Kidney (tissue), 14 donors: ENCODE data around the gene LRRC8E. TPM values are rescaled to one million over a fixed set of nuclear protein-coding genes. Genes with fewer than 3 reads are reported as not detected.

Experiments used
- DNase-seq, 5 donors: peaks; one replicate each; pipeline ENCODE4 v3.0.0-alpha.2; 2013 to 2020
- FAIRE-seq: peaks from 2 replicates; lab custom pipeline; 2012; peaks lifted over from hg19 to GRCh38; lab: Jason Lieb, UNC
- H3K27ac ChIP-seq, 2 donors: one replicate each; pipeline ENCODE4 v1.7.0; 2013; ENCODE audit warnings: low read depth in 2 of 2, low read length in 2 of 2, inconsistent platforms in 1 of 2
- H3K27me3 ChIP-seq: one replicate; pipeline ENCODE4 v1.7.1; 2013; ENCODE audit warnings: low read length, inconsistent platforms; ENCODE audit not compliant: control insufficient read depth, insufficient read depth
- H3K36me3 ChIP-seq, 3 donors: one replicate each; pipeline versions ENCODE4 v1.7.0 to v1.7.1; 2013; ENCODE audit warnings: low read length in 3 of 3, control low read depth in 1 of 3, inconsistent platforms in 1 of 3; ENCODE audit not compliant: insufficient read depth in 3 of 3, control insufficient read depth in 2 of 3
- H3K4me1 ChIP-seq, 3 donors: one replicate each; pipeline versions ENCODE4 v1.7.0 to v1.7.1; 2013; ENCODE audit warnings: low read length in 3 of 3, inconsistent platforms in 1 of 3, low read depth in 1 of 3; ENCODE audit not compliant: control insufficient read depth in 2 of 3, insufficient read depth in 2 of 3
- H3K4me3 ChIP-seq, 3 donors: one replicate each; pipeline versions ENCODE4 v1.7.0 to v1.8.1; 2013; ENCODE audit warnings: low read length in 3 of 3, control low read depth in 1 of 3, inconsistent platforms in 1 of 3
- H3K9ac ChIP-seq, 3 donors: one replicate each; pipeline versions ENCODE4 v1.7.0 to v1.7.1; 2013; ENCODE audit warnings: low read length in 3 of 3, control low read depth in 1 of 3, inconsistent platforms in 1 of 3
- H3K9me3 ChIP-seq, 3 donors: one replicate each; pipeline versions ENCODE4 v1.7.0 to v1.7.1; 2013; ENCODE audit warnings: low read length in 3 of 3, control low read depth in 1 of 3, inconsistent platforms in 1 of 3; ENCODE audit not compliant: control insufficient read depth in 2 of 3, insufficient read depth in 1 of 3
- intact Hi-C: fragments of 100-400 bp; cut with DNase I; formaldehyde crosslinking; loops from one replicate; pipeline ENCODE4 v1.11.1; 2022
- polyA plus RNA-seq: library from polyadenylated mRNA; stranded (reverse); fragments of 350-450 nt; fragmentation: Illumina TruSeq; extraction: RNeasy Lipid Tissue Mini Kit (QIAGEN cat#74804); gene quantifications from one replicate; pipeline ENCODE4 v1.2.3, GENCODE V29; 2014; ENCODE audit warnings: low read depth, low replicate concordance; ENCODE audit not compliant: insufficient read depth
- total RNA-seq: library from RNA; stranded (reverse); fragmentation: NEBNext Ultra II Directional; extraction: Animal tissue kit (Norgen Biotek cat#: 25700); gene quantifications from one replicate; pipeline ENCODE4 v1.2.1, GENCODE V29; 2021
- TF ChIP-seq, protein P1 (sequence below): IDR thresholded peaks from 3 replicates; pipeline ENCODE4 v1.5.1; 2012; ENCODE audit warnings: mild to moderate bottlenecking, moderate library complexity, borderline replicate concordance; ENCODE audit not compliant: insufficient read depth; ENCODE audit errors: extremely low read depth
- donor health status: control.
- donor health status: control.
- donor health status: control.
- donor health status: control.
- donor health status: control.
- donor health status: DM: yes; HTN: yes; CAD: no.
- donor health status: Normal renal cell carcinoma (clear cell type).

LRRC8E gene
- total and polyA plus RNA-seq, 2 donors from 2014 or later = 2.2 to 9.1 TPM

GRCh38 chr19:7863157-7863970, 24.9 kb upstream of the LRRC8E start:
- FAIRE-seq = no peak
- intact Hi-C loops = no loop called here
- H3K27ac ChIP-seq = no peak overlapping the region
- H3K4me1 ChIP-seq = peaks cover 0 to 3% (median 0%) of the 10 kb centered on the region in 3 donors
- no peaks in the 10 kb centered on the region for H3K9me3 ChIP-seq
- DNase-seq = peak in 3 of 5 donors; percentile 14 to 84 (median 77)
- H3K36me3 ChIP-seq = no peaks in the 10 kb centered on the region
- TF ChIP-seq, protein P1, sequence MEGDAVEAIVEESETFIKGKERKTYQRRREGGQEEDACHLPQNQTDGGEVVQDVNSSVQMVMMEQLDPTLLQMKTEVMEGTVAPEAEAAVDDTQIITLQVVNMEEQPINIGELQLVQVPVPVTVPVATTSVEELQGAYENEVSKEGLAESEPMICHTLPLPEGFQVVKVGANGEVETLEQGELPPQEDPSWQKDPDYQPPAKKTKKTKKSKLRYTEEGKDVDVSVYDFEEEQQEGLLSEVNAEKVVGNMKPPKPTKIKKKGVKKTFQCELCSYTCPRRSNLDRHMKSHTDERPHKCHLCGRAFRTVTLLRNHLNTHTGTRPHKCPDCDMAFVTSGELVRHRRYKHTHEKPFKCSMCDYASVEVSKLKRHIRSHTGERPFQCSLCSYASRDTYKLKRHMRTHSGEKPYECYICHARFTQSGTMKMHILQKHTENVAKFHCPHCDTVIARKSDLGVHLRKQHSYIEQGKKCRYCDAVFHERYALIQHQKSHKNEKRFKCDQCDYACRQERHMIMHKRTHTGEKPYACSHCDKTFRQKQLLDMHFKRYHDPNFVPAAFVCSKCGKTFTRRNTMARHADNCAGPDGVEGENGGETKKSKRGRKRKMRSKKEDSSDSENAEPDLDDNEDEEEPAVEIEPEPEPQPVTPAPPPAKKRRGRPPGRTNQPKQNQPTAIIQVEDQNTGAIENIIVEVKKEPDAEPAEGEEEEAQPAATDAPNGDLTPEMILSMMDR = no peak
- H3K27me3 ChIP-seq = peaks cover 3% of the 10 kb centered on the region
- H3K4me3 ChIP-seq = no peak overlapping the region
- H3K9ac ChIP-seq = no peak overlapping the region

DNA sequence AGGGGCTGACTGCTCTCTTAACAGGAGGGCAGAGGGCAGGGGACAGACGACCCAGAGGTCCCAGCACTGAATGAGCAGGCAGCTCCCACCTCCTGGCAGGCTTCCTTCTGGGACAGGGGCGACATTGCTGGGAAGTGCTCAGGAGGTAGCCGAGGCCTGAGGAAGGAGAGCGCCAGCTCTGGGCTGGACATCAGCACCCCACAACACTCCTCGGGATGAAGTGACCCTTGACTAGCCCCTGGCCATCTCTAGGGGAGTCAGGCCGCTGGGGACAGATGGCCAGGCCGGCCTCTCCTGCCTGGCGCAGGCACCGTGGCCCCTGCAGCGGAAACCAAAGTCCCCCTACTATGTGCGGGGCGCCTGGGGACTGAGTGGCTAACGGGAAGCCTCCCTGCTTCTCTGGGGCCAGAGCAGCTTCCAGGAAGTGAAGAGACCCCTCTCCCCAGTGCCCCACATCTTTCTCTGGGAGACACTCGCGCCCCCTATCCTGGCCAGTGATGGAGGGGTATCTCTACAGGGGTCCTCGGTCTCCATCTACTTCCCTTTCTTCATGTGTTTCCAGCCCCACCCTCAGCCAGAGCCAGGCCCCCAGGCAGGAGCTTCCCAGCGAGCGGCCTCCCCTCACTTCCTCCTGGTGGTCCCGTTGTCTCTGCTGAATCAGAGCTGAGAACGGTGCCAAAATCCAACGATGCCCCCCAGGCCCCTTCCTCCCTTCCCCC, 24.2 kb upstream of the LRRC8E start:
- Histone ChIP-seq H3K36me3 (no peaks in the 10 kb centered on the region), H3K27ac (no peak overlapping the region), H3K4me3 (no peak overlapping the region), H3K4me1 (peaks cover 0 to 6% (median 3%) of the 10 kb centered on the region in 3 donors), H3K9ac (no peak overlapping the region), H3K9me3 (no peaks in the 10 kb centered on the region), H3K27me3 (peaks cover 3% of the 10 kb centered on the region)
- TF ChIP-seq, protein P1 = no peak
- intact Hi-C loops = no loop called here
- DNase-seq = peak in 2 of 5 donors; percentile 60 to 65
- FAIRE-seq = no peak

DNA sequence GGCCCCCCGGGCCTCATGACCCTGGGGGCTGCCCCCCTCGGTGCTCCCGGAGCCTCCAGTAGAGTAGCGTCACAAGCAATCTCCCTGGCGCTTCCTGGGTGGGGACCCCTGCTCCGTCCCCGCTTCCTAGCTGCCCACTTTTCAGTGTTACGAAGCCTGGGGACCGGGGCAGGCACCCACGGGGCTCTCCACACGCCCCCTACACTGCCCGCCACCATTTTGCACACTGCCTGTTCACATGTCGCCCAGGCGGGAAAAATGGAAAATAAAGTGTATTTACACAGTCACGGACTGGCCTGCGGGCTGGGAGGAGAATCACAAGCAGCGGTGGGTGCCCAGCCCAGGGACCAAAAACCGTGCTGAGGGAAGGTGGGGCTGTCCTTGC, 23.6 kb upstream of the LRRC8E start:
- Histone ChIP-seq H3K9ac (no peak overlapping the region), H3K36me3 (no peaks in the 10 kb centered on the region), H3K9me3 (no peaks in the 10 kb centered on the region), H3K4me3 (no peak overlapping the region), H3K4me1 (peaks cover 0 to 6% (median 3%) of the 10 kb centered on the region in 3 donors), H3K27me3 (peaks cover 3% of the 10 kb centered on the region), H3K27ac (no peak overlapping the region)
- intact Hi-C loops = no loop called here
- TF ChIP-seq, protein P1 = no peak
- FAIRE-seq (no peak), DNase-seq (peak in 2 of 5 donors; percentile 54 to 57)
